Activated T-helper 9 cell treated with anti-CD3 and anti-CD28 coated beads, Interleukin-2, amount 50 U/mL, for 16 hours (primary cell): Measurements from ENCODE around the gene RAC3.
"Not testable (repeated sequence)": the region's sequence is repeated elsewhere in the genome, so short reads cannot be mapped to it uniquely, and the experiment has no call there.

Experiments used
- DNase-seq: peaks from one replicate; pipeline ENCODE4 v3.0.0-alpha.2; 2020; ENCODE audit warnings: low read depth

RAC3 gene

GRCh38 chr17:82023447-82024241 is 7.8 kb upstream of the RAC3 start:
- DNase-seq = no peak

GRCh38 chr17:82024859-82025258 is 6.6 kb upstream of the RAC3 start:
- DNase-seq = no peak

GRCh38 chr17:82025401-82026107 is 5.9 kb upstream of the RAC3 start:
- DNase-seq = no peak

GRCh38 chr17:82028246-82028645 is 3.2 kb upstream of the RAC3 start:
- no peak for DNase-seq

GRCh38 chr17:82028966-82029365 is 2.5 kb upstream of the RAC3 start:
- no peak for DNase-seq

GRCh38 chr17:82029391-82029790 is 2.1 kb upstream of the RAC3 start:
- DNase-seq = no peak

GRCh38 chr17:82029990-82030469 is 1.4 kb upstream of the RAC3 start:
- DNase-seq = no peak

- peak; percentile 69 for DNase-seq
These were observed 792 bp upstream of the RAC3 start for GRCh38 chr17:82030470-82031302.

GRCh38 chr17:82031885-82032627 is 578 bp downstream of the RAC3 start:
- DNase-seq = peak; percentile 32

GRCh38 chr17:82033359-82034085 is 2.0 kb downstream of the RAC3 start:
- no peak for DNase-seq

GRCh38 chr17:82034371-82035011 is 3.0 kb downstream of the RAC3 start:
- DNase-seq = no peak

- DNase-seq = no peak
These were observed 4.0 kb downstream of the RAC3 start for GRCh38 chr17:82035488-82035887.

- DNase-seq = no peak
These were observed 4.6 kb downstream of the RAC3 start for GRCh38 chr17:82035956-82036633.

GRCh38 chr17:82036634-82037091 is 5.2 kb downstream of the RAC3 start:
- DNase-seq = no peak

GRCh38 chr17:82037092-82037888 is 5.8 kb downstream of the RAC3 start, which contains the start of gene DCXR:
DCXR (minus strand) TSS chr17:82037697; CDS start chr17:82037682, 15 bp downstream.
- peak; percentile 92 for DNase-seq

- DNase-seq = no peak
These were observed 6.4 kb downstream of the RAC3 start for GRCh38 chr17:82037889-82038195.

GRCh38 chr17:82038796-82039409 is 7.4 kb downstream of the RAC3 start:
- DNase-seq = not testable (repeated sequence)

- DNase-seq = no peak
These were observed 8.3 kb downstream of the RAC3 start for GRCh38 chr17:82039695-82040299.
